GM19455 (cell line): Measurements from ENCODE around the gene FGGY.
"Not testable (repeated sequence)": the region's sequence is repeated elsewhere in the genome, so short reads cannot be mapped to it uniquely, and the experiment has no call there.

Experiments used
- ATAC-seq: cut with Tn5 transposase; IDR thresholded peaks from one replicate; pipeline ENCODE4 v1.9.1; 2021; ENCODE audit not compliant: unreplicated experiment

Gene FGGY

DNA sequence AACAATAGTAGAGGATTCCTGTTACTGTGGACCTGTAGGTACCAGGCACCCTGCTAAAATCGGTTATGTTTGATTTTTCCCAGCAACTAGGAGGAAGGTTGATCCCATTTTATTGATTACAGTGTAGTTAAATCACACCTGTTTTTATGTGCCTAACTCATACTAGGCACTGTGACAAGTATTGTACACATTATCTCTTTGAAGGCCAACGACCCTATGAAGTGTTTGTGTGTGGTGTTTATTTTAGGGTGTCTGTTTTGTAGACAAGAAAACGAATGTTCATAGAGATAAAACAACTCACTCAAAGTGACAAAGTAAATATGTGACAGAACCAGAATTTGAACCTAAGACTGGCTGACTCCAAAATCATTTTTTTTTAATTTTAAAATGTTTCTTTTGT, 49.5 kb downstream of the FGGY start:
- no peak for ATAC-seq

DNA sequence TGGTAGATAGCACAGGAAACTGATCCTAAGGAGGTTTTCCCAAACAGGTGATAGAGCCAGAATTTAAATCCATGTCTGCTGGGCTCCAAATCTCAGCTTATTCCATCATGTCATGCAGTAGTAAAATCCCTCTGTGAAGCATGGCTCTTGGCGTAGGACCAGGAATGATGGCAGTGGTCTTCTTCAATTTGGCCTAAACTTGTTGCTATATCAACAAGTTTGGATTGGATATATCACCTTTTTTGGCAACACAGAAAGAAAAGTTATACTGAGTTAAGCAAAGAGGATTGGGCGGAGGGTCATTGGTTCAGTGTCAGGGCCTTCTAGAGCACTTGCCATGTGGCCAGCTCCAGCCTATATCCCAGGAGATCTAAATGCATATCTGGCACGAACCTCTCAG, 52.2 kb downstream of the FGGY start:
- no peak for ATAC-seq

DNA sequence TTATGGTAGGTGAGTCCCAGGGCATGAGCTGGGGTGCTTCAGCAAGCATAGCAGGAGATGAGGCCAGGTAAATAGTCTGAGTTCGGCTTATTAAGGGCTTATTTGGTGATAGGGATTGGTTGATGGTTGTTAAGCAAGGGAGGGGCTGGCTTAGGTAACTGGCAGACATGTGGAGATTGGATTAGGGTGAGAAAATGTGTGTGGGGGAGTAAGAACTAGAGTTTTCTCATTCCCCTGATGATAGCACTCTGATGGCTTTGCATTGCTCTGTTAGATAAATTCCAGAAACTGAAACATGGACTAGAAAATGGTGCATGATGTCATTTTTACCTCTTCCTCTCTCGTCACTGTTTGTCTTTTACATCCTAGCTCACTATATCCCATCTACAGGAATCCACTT, 53.6 kb downstream of the FGGY start:
- no peak for ATAC-seq

DNA sequence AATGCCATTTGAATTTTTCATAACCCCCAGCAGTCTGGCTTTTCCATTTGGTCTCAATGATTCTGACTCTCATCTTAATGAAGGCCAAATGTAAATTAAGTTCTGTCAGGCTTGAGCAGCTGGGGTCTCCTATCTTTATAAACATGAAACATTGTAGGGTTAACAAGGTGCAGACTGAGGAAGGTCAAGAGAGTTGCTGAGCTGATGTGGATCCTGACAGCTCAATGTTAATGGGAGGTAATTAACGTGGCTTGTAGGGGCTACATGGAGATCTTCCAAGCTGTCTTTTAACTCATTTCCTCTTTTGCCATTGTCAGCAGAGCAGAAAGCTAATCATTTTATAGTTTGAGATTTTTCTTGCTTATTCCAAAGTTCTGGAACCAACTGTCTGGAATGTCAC, 55.2 kb downstream of the FGGY start:
- ATAC-seq: no peak

DNA sequence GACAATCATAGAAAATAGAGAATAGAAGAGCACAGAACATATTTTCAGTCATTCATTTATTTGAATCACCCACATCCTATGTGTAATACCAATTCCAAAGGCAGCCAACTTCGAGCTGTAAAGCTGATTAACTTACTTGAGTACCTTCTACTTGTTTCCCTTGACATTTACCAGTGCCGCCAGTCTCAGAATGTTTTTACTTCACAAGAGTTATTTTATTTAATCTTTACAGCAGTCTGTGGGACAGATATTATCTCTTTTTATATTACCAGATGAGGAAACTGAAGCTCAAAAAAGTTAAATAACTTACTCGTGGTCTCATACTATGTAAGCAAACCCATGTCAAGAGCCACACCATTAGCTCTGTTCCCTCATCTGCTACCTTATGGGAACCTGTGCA, 56.6 kb downstream of the FGGY start:
- ATAC-seq: no peak

DNA sequence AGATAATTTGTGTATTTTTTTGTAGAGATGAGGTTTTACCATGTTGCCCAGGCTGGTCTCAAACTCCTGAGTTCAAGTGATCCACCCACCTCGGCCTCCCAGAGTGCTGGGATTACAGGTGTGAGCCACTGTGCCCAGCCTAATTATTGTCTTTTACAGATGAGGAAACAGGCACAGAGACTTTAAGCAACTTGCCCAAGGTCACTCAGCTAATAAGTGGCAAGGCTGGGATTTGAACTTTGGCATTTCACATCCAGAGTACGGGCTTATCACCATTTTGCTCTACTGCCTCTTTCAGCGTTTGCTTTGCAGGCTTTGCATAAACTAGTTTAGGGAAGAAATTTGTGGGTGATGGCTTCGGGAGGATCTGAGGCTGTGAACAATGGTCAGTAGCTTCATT, 57.3 kb downstream of the FGGY start:
- not testable (repeated sequence) for ATAC-seq

DNA sequence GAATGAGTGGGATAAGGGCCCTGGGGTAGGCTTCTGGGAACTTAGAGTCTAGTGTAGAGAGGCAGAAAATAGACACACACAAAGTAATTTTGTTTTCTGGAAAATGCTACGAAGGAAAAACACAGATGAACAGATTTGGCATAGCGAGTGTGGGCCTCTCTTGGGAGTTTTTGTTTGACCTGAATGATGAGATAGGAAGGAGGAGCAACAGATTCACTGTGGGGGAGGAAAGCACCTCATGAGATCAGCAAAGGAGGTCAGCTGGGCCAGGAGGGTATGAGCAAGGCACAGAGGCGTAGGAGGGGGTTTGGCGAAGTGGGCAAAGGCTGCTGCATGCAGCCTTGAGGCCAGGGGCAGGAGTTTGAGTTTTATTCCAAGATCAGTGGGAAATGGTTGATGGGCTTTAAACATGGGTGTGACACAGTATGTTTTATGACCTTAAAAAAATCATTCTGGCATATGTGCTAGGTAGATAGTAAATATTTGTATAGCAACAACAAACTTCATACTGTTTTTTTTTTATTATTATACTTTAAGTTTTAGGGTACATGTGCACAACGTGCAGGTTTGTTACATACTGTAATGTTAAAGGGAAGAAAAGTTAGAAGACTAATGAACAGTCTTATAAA, 57.9 kb downstream of the FGGY start:
- ATAC-seq: peak; percentile 43

DNA sequence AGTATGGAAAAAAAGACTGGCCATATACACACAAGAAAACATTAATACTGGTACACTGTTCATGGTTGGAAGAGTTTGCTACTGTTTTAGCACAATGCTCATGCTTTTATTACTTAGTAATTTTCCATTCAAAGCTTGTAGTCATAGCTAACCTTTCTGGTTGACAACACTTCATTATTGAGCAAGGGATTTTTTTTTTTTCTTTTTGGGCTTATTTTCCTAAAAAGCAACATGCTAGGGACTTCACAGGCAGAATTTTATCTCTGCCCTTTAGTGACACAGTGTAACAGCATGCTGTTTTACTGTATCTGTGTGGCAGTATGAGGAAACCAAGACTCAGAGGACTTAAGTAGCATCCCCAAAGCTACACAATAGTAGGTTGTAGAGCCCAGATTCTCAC, 58.5 kb downstream of the FGGY start:
- ATAC-seq: peak; percentile 60

DNA sequence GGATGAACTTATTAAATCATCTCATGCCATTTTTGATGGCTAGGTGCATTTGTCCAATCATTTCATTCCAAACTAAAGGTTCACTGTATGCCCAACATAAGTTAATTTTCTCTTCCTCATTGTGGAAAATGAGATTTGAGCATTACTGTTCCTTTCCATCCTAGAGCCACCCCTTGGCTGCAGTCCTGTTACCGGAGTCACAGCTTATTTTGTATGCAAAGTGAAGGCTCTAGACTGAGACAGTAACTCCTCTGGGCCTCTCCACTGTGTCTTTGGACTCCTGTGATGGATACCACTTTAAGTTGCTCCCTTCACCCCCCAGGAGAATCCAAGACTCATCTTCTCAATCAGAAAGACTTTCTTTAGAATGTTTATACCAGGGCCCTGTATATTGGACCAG, 59.7 kb downstream of the FGGY start:
- ATAC-seq: no peak

DNA sequence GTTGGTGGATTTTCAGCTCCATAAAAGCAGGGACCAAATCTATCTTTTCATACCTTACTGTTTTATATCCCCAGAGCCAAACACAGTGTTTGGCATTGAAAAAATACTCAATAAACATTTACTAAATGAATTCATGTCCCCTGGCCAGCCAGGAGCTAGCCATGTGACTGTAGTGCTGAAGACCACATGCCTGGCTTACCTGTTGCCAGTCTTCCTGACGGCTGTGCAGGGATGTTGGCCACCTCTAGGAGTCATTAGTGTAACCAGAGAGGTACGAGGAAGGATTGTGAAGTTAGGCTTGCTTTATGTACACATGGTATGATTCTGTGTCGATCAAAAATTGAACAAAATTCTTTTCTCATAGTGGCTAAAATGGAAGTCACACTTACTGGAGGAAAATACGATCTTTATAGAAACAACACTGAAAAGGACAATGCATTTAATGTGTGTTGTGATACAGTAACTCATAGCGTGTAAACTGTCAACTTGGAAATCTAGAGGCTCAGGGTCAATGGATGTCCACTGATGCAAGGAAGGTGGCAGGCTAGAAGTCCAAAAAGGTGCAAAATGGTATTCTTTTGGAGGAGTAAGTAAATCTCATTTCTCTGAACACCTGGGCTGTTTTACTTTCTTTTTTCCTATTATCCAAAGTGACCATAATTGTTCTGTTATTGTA, 60.9 kb downstream of the FGGY start:
- ATAC-seq: no peak

DNA sequence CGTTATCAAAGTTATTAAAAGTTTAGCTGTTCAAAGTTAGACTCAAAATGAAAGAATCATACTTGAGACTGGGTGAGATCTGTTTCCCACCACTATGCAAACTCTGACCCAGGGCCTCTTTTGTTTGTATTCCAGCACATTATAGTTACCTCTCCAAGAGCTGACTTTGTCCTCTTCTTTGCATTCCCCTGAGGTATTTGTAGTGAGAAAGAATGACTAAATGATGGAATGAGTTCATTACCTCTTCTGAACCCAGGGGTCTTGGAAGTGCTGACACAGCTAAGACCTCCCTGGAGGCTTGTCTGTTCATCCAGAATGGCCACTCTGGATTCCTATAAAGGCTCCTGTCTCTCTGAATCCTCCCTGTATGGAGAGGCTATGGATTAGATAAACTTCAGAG, 62.4 kb downstream of the FGGY start:
- ATAC-seq: no peak

DNA sequence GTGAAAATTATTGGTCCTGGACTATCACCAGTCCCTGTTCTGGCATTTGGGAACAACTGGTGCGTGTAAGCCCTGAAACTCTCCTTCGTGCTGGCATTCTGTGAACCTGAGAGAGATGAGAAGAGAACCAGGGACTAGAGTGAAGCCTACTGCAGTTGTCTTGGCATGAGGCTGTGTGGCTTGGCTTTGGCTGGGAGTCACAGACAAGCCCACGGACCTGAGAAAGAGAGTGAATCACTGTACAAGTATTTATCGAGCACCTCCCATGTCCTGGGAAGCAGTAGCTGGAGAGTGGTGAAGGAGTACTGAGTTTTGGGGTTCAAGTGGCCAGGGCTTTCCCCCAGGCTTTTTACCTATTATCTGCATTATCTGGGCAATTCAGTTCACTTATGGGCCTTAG, 63.3 kb downstream of the FGGY start:
- ATAC-seq: no peak

DNA sequence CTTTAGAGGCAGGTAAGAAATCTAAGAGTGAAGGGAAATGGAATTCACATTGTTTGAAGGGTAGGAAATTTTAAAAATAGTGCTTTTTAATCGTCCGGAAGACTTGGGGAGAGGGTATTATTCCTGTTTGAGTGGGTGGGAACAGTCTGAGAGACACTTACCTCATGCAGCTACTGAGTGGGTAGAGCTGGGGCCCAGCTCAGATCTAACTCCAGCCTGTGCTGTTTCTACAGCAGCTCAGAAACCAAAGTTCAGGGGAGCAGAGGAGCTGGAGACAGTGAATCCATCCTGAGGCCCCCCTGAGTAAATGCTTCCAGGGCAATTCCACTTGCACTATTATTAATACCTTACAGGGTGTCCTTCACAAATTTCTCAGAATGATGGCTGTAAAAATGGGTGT, 63.8 kb downstream of the FGGY start:
- ATAC-seq: no peak

DNA sequence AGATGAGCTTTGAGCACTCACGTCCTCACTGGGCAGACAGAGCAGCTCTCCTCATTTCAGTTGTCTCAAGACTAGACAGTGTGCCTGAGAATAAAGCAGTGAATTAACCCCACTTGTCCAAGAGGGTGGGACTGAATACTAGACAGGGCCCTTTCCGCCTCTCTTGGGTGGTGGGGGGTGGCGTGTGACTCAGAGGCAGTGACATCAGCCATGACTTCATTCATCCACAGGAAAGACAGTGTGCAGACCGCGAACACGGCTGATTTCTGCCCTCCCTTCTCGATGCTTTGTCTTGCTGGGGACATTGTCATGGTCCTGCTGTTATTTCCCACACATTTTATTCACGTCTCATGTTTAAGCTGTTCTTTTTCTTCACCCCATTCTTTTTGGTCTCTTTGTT, 64.9 kb downstream of the FGGY start:
- ATAC-seq: no peak

DNA sequence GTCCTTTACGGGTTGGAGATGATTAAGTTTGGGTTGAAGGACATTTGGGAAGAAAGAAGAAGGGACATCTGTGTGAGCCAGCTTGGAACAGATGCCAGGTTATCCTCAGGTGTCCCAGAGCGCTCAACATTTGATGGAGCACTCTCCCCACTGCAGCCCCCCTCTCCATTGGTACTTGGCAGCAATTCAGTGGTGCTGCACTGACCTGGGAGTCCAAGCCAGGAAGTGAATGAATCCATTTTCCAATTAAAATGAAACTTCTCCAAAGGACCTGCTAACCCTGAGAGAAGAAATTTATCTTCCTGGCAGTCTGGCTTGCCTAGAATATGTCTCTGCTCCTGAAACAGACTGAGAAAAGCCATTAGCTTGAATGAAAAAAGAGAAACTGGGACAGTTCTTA, 67.1 kb downstream of the FGGY start:
- ATAC-seq: no peak

DNA sequence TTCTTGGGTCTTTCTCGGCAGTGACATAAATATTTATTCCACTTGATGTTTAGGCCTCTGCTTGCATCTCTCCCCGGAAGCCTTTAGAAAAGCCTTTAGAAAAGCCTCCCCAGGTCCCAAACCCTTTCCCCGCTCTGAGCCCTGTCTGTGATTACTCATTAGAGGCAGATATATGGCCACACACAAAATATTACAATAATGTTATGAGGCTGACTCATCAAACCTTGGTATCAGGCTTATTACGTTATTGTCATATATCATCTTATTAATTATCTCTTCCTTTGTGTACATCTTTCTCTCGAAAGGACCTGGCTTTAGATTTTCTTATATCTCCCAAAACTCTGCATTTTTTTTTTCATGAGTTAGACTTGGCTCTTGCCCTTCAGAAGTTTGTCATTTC, 69.5 kb downstream of the FGGY start:
- no peak for ATAC-seq

DNA sequence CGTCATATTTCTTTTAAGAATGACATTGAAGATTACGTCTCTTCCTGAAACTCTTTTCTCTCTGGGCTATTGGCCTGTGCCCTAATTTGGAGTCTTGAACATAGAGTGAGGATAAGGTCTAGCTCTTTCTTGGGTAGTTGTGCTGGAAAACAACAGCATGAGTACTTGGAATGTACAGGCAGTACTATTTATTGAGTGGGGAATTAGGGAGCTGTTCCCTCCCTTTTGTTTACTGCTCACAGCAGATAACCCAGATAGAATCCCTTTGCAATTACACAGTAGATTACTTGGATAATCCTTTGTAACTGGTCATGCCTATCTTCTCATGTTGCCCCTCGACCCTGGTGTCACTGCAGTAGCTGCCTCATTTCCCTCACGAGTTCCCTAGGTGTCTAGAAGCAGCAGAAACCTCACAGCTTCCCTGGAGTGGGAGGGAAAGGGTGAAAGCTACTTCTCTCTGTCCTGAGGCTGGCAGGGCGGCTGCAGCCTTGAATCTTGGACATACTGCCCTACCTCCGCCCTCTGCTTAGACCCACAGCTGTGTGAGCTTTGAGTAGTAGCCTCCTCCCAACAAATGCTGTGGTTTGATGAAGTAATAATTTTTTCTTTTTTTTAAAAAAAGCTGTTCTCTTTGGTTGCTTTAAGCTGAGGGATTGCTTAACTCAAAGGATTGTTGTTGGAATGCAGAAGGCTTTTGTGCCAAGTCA, 70.6 kb downstream of the FGGY start:
- ATAC-seq: no peak

DNA sequence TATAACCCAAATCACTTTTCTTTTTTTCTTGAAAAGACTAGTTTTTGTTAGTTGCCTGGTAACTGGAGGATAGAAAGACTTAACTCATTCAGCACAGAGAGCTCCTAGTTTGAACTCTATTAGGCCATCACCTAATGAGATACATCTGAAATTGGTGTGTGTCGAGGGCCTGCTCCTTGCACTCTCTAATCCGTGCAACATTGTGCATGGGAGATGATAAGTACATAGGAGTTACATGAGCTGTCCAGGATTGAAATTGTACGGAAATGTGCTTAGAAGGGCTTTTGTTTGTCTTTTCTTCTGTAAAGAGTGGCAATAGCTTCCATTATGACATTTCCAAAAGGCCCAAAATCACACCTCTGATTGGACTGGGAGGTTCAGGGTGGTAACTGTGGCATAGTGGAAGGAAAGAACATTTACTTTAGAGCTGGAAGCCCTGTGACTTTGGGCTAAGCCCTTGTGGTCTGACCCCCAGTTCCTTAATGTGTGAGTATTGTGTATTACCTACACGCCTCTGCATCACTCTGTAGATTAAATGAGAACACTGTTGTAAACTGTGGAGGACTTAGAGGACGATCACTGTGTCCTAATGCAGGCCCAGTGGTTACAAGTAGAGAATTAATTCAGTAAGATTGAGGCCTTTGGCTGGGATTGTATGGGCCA, 71.2 kb downstream of the FGGY start:
- no peak for ATAC-seq

DNA sequence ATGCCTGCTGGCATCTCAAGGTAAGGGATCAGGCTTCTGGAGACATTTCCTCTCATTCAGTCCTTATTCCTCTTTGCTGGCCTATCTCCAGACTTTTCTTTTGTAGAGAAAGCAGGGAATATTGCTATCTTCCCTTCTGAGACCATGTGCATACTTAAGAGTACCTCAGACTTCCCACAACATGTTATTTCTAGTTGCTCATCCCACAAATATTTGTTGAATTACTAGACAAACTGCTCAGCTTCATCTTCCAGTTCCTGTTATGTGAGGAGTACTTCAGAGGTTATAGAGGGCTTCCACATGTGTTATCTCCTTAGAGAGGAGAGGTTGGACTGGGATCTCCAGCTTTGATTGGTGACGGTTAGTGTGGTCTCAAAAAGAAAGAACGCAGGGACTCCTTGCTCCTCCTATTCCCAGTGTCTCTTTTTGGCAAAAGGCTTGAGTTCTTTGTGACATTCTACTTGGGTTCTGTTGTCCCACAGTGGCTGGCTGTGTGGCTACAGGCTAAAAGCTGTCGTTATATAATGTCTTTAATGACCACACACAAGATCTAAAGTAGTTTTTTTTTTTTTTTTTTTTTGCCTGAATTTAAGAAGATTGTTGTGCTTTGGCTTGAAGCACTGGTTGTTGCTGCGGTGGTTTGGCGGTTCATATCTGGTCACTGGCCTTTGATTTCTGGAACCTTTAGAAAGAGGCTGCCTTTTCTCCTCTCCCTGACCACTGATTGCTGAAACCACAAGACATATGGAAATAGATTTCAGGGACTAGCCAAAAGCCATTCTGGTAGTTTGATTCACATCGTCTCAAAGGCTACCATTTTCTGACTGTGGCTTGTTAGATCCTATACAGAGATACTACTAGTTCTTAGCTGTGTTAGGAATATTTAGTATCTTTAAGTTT, 78.7 kb downstream of the FGGY start:
- no peak for ATAC-seq

DNA sequence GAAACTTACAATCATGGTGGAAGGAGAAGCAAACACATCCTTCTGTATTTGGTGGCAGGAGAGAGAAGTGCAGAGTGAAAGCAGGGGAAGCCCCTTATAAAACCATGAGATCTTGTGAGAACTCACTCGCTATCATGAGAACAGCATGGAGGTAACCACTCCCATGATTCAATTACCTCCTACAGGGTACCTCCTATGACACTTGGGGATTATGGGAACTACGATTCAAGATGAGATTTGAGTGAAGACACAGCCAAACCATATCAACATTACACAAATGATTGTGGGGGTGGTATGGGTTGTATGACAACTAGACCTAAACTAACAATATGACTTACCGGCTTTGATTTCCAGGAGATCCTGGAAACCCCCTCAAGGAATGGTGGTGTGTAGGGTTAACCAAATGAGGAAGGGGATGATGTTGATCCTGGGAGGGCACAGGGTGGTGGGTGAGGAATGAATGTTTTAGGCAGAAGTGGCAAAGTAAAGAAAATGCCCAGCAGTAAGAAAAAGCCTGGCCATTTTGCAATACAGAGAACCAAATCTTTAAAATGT, 80.5 kb downstream of the FGGY start:
- ATAC-seq: no peak
